HG03520 (cell line): Measurements from ENCODE around the gene CAPZA1.

Experiments
- ATAC-seq: cut with Tn5 transposase; IDR thresholded peaks from one replicate; pipeline ENCODE4 v1.9.1; 2021; ENCODE audit warnings: mild to moderate bottlenecking, moderate library complexity; ENCODE audit not compliant: unreplicated experiment

Gene CAPZA1

GRCh38 chr1:112675728-112676381 lies 56.2 kb downstream of the CAPZA1 start:
- no peak for ATAC-seq

- ATAC-seq = no peak
These were observed 56.9 kb downstream of the CAPZA1 start for GRCh38 chr1:112676543-112676942.

- no peak for ATAC-seq
These were observed 57.9 kb downstream of the CAPZA1 start for GRCh38 chr1:112677501-112677900.

GRCh38 chr1:112678605-112679004 lies 59.0 kb downstream of the CAPZA1 start:
- no peak for ATAC-seq

GRCh38 chr1:112685913-112686312 lies 66.3 kb downstream of the CAPZA1 start:
- no peak for ATAC-seq

- no peak for ATAC-seq
These were observed 66.8 kb downstream of the CAPZA1 start for GRCh38 chr1:112686417-112686816.

GRCh38 chr1:112686835-112687234 lies 67.2 kb downstream of the CAPZA1 start:
- ATAC-seq = no peak

GRCh38 chr1:112687361-112687760 lies 67.7 kb downstream of the CAPZA1 start:
- no peak for ATAC-seq

- ATAC-seq = no peak
These were observed 68.3 kb downstream of the CAPZA1 start for GRCh38 chr1:112687785-112688496.

GRCh38 chr1:112688781-112689193 lies 69.2 kb downstream of the CAPZA1 start:
- no peak for ATAC-seq

GRCh38 chr1:112689196-112689841 lies 69.7 kb downstream of the CAPZA1 start:
- no peak for ATAC-seq

- ATAC-seq = no peak
These were observed 70.2 kb downstream of the CAPZA1 start for GRCh38 chr1:112689842-112690237.

GRCh38 chr1:112692681-112693080 lies 73.0 kb downstream of the CAPZA1 start:
- ATAC-seq = no peak

GRCh38 chr1:112693821-112694220 lies 74.2 kb downstream of the CAPZA1 start:
- ATAC-seq = no peak

GRCh38 chr1:112694363-112694929 lies 74.8 kb downstream of the CAPZA1 start:
- no peak for ATAC-seq

- ATAC-seq = no peak
These were observed 75.6 kb downstream of the CAPZA1 start for GRCh38 chr1:112695276-112695675.

- no peak for ATAC-seq
These were observed 77.1 kb downstream of the CAPZA1 start for GRCh38 chr1:112696578-112697314.

- ATAC-seq = no peak
These were observed 78.2 kb downstream of the CAPZA1 start for GRCh38 chr1:112697781-112698201.

- ATAC-seq = no peak
These were observed 79.0 kb downstream of the CAPZA1 start for GRCh38 chr1:112698366-112699310.
